OCI-LY7 (cell line): ENCODE measurements around the gene NRXN2.

Source experiments
- CTCF ChIP-seq: fragments of 200-600 bp; sonication (generic); conservative IDR thresholded peaks from 2 replicates; pipeline ENCODE4 v1.5.1; 2014; ENCODE audit warnings: mild to moderate bottlenecking, antibody characterized with exemption, low read length, moderate library complexity, mixed read lengths
- EZH2phosphoT487 ChIP-seq: fragments of 200-600 bp; sonication (generic); IDR thresholded peaks from 2 replicates; pipeline ENCODE4 v1.6.1; 2018; ENCODE audit warnings: low read depth, borderline replicate concordance, mild to moderate bottlenecking, mixed run types, antibody characterized with exemption, low read length, moderate library complexity, mixed read lengths

- TF ChIP-seq CTCF: no peak
- TF ChIP-seq EZH2phosphoT487: no peak
Observed at GRCh38 chr11:64661614-64662013, 61.4 kb downstream of the NRXN2 start.
